Heart left ventricle (tissue), 16 donors: ENCODE measurements around the gene FLG. TPM values are rescaled to one million over a fixed set of nuclear protein-coding genes. Genes with fewer than 3 reads are reported as not detected.

Source experiments
- ATAC-seq, 4 donors: fragments of 200-7000 bp; cut with Tn5 transposase; one replicate each; pipeline ENCODE4 v1.9.1; 2020 to 2022; ENCODE audit warnings: moderate library complexity in 4 of 4, mild to moderate bottlenecking in 3 of 4, moderate number of reproducible peaks in 1 of 4
- DNase-seq, 5 donors: peaks; one replicate each; pipeline ENCODE4 v3.0.0-alpha.2; 2020
- H3K27ac ChIP-seq, 12 donors: fragments of 200-600 bp; sonication (generic) in 4 of 12; one replicate each; pipeline versions ENCODE4 v1.5.0 to v1.8.0; 2016 to 2022; ENCODE audit warnings: mild to moderate bottlenecking in 2 of 12
- H3K27me3 ChIP-seq, 9 donors: fragments of 200-600 bp; sonication (generic) in 2 of 9; one replicate each; pipeline versions ENCODE4 v1.5.1 to v1.8.0; 2016 to 2022; ENCODE audit warnings: mild to moderate bottlenecking in 3 of 9
- H3K36me3 ChIP-seq, 9 donors: fragments of 200-600 bp; sonication (generic) in 2 of 9; one replicate each; pipeline versions ENCODE4 v1.5.0 to v1.8.0; 2018 to 2022; ENCODE audit warnings: mild to moderate bottlenecking in 2 of 9
- H3K4me1 ChIP-seq, 12 donors: fragments of 200-600 bp; sonication (generic) in 4 of 12; one replicate each; pipeline versions ENCODE4 v1.5.0 to v1.8.0; 2016 to 2022; ENCODE audit warnings: mild to moderate bottlenecking in 3 of 12
- H3K4me3 ChIP-seq, 12 donors: fragments of 200-600 bp; sonication (generic) in 4 of 12; one replicate each; pipeline versions ENCODE4 v1.5.0 to v1.8.0; 2017 to 2022; ENCODE audit warnings: mild to moderate bottlenecking in 9 of 12, moderate library complexity in 4 of 12
- H3K9me3 ChIP-seq, 12 donors: fragments of 200-600 bp; sonication (generic) in 4 of 12; one replicate each; pipeline versions ENCODE4 v1.5.0 to v1.8.0; 2016 to 2022; ENCODE audit warnings: mild to moderate bottlenecking in 1 of 12
- POLR2A ChIP-seq, 2 donors: fragments of 450-650 bp; IDR thresholded peaks; one replicate each; pipeline ENCODE4 v1.6.1; 2017; ENCODE audit warnings: antibody characterized with exemption in 2 of 2, mild to moderate bottlenecking in 2 of 2, moderate library complexity in 2 of 2
- WGBS, 4 donors: extraction: QIAGEN DNeasy Blood & Tissue Kit in 2 of 4; methylation state at CpG; one replicate each; pipeline versions ENCODE4 v1.1.5 to v1.1.7; 2013 to 2018; 5-methylcytosine and 5-hydroxymethylcytosine counted together
- intact Hi-C, 10 donors: fragments of 100-400 bp; cut with DNase I; formaldehyde crosslinking; loops; one replicate each; pipeline versions ENCODE4 v1.11.1 to v1.14.2; 2022
- polyA plus RNA-seq, 2 donors: library from polyadenylated mRNA; stranded (reverse); fragments of 200-250 nt; gene quantifications; one replicate each; pipeline ENCODE4 v1.2.3, GENCODE V29; 2013
- total RNA-seq, 9 donors: library from RNA; depleted of rRNA in 2 of 9; stranded (reverse); fragments of >200 nt in 2 of 9; fragmentation: NEBNext Ultra II Directional in 3 of 9; extraction: Animal tissue kit (Norgen Biotek cat#: 25700) in 3 of 9; gene quantifications; one replicate each; pipeline versions ENCODE4 v1.1.0 to v1.2.4, GENCODE V29; 2016 to 2023
- TF ChIP-seq, protein P1 (sequence below), 12 donors: fragments of 200-600 bp; sonication (generic) in 4 of 12; IDR thresholded peaks; one replicate each; pipeline versions ENCODE4 v1.5.0 to v1.8.0; 2018 to 2022; ENCODE audit warnings: antibody characterized with exemption in 12 of 12, mild to moderate bottlenecking in 5 of 12
- donor health status: ischemic (EF 13 %, LVEDD 7.1; RV severe dilation, severe dysfunction).
- donor health status: healthy with polysubstance abuse.
- donor health status: DM: no; HTN: yes; CAD: no.
- donor health status: DM: no; HTN: no; CAD: no.
- donor health status: ischemic (EF 25% LVEDD 6.9; RV normal size, moderate dysfunction).
- donor health status: ischemic (EF 25% LVEDD 5.7; RV mildly dilated, moderate dysfunction).
- donor health status: healthy.
- donor health status: DM: yes; HTN: yes; CAD: no.
- donor health status: ischemic (EF 35%, LVEDD 5.7; RV mildly dilated, moderate dysfunction).
- donor health status: nonischemic (EF 11% LVEDD 7.7; RV severe dilation, severe dysfunction).
- donor health status: DM: yes; HTN: yes; CAD: no.
- donor health status: PGD.
- donor health status: ischemic (EF 29% LVEDD 5.4; RV normal size, mild dysfunction).
- donor health status: nonischemic (EF 23%, LVEDD 6.1; RV moderate dilation, normal function).

FLG gene
- total and polyA plus RNA-seq, 11 donors: under 0.01 to 0.04 (median 0.01) TPM; not detected in 8

DNA sequence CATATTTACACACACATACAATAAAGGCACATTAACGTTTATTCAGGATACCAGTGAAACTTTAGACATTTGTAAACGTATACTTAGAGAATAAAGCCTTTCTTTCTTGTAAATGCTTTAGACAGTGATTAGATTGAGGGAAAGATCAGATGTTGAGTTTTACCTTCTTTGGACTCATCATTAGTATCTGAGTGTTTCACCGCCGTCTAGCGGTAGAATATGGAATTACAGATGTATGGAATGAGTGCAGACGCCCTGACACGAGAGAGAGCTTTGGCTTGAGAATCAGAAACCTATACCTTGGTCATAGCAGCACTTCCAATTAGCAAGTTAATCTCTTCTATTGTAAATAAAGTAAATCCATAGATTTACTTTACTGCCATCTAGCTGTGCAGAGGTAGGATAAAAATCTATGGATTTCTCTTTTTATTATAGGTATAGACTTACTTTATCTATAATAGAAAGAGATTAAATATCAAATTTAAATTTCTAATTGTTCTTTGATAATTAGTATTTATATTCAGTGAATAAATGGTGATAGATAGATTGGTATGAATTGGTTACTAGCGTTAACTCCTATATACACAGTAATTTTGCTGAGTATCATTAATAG lies 22.2 kb upstream of the FLG start:
- TF ChIP-seq POLR2A (IDR thresholded peaks at IDR 0.05): no peak
- TF ChIP-seq, protein P1, sequence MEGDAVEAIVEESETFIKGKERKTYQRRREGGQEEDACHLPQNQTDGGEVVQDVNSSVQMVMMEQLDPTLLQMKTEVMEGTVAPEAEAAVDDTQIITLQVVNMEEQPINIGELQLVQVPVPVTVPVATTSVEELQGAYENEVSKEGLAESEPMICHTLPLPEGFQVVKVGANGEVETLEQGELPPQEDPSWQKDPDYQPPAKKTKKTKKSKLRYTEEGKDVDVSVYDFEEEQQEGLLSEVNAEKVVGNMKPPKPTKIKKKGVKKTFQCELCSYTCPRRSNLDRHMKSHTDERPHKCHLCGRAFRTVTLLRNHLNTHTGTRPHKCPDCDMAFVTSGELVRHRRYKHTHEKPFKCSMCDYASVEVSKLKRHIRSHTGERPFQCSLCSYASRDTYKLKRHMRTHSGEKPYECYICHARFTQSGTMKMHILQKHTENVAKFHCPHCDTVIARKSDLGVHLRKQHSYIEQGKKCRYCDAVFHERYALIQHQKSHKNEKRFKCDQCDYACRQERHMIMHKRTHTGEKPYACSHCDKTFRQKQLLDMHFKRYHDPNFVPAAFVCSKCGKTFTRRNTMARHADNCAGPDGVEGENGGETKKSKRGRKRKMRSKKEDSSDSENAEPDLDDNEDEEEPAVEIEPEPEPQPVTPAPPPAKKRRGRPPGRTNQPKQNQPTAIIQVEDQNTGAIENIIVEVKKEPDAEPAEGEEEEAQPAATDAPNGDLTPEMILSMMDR (IDR thresholded peaks at IDR 0.05): peak; percentile 64 to 91 (median 74)
- intact Hi-C loops: loop anchor here in 4 of 10 donors (2.0 to 10.0 kb wide), 5 partner anchors 110 to 292 kb away; no protein-coding TSS in a partner anchor
- no peak for ATAC-seq
- DNase-seq: peak in 1 of 5 donors; percentile 8
- no peak overlapping the region for H3K27ac ChIP-seq
- H3K9me3 ChIP-seq: no peaks in the 10 kb centered on the region
- H3K27me3 ChIP-seq: no peaks in the 10 kb centered on the region
- no peak overlapping the region for H3K4me3 ChIP-seq
- H3K36me3 ChIP-seq: no peaks in the 10 kb centered on the region
- WGBS, 4 donors: 7 to 26% (median 12%) methylated on average over 8 of the region's 8 CpGs
- no peaks in the 10 kb centered on the region for H3K4me1 ChIP-seq

DNA sequence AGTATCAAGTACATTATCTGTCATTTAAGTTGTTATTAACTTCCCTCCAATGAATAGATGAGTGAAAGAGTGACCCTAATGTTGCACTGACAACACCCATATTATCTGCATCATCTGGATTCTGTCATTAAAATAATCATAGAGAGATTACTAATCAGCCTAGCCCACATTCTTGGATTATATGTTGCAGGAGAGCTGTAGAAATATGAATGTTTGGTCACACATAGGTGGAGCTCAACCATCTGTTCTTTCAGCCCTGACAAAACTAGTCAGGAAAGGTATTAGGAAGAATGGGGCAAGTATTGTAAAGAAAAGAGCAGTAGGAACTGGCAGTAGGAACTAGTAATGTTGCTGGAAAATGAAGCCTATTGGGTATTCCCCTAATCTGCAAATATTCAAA lies 19.4 kb upstream of the FLG start:
- Histone ChIP-seq H3K36me3 (no peaks in the 10 kb centered on the region), H3K9me3 (no peaks in the 10 kb centered on the region), H3K27me3 (no peaks in the 10 kb centered on the region), H3K27ac (no peak overlapping the region), H3K4me1 (no peaks in the 10 kb centered on the region), H3K4me3 (no peak overlapping the region)
- intact Hi-C loops: loop anchor here in 3 of 10 donors (10.0 kb wide), 3 partner anchors 150 to 290 kb away; no protein-coding TSS in a partner anchor
- TF ChIP-seq, protein P1 (IDR thresholded peaks at IDR 0.05): no peak
- TF ChIP-seq POLR2A (IDR thresholded peaks at IDR 0.05): no peak
- ATAC-seq: no peak
- DNase-seq: no peak

DNA sequence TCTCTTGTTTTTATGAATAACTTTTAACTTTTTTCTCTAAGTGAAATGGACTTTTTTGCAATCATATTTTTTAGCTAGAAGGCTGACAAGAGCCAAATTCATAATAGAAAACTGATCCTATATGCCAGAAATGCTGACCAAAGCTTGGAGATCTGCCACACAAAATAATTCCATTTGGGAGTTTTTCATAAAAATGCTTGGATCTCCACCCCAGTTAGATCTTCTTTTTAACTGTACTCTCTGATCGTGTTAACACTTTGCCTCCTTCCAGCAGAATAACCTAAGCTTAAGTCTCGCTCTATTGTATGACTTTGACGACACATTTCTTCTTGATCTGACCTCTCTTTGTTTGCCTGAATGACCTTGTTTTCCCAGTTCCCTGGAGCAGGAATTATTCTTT lies 18.0 kb upstream of the FLG start:
- Histone ChIP-seq H3K4me3 (no peak overlapping the region), H3K36me3 (no peaks in the 10 kb centered on the region), H3K9me3 (no peaks in the 10 kb centered on the region), H3K4me1 (no peaks in the 10 kb centered on the region), H3K27ac (no peak overlapping the region), H3K27me3 (no peaks in the 10 kb centered on the region)
- TF ChIP-seq, protein P1 (IDR thresholded peaks at IDR 0.05): no peak
- TF ChIP-seq POLR2A (IDR thresholded peaks at IDR 0.05): no peak
- no peak for DNase-seq
- intact Hi-C loops: loop anchor here in 3 of 10 donors (10.0 kb wide), 3 partner anchors 148 to 288 kb away; no protein-coding TSS in a partner anchor
- 50 to 58% (median 57%) methylated on average over 3 of the region's 3 CpGs for WGBS, 4 donors
- no peak for ATAC-seq

DNA sequence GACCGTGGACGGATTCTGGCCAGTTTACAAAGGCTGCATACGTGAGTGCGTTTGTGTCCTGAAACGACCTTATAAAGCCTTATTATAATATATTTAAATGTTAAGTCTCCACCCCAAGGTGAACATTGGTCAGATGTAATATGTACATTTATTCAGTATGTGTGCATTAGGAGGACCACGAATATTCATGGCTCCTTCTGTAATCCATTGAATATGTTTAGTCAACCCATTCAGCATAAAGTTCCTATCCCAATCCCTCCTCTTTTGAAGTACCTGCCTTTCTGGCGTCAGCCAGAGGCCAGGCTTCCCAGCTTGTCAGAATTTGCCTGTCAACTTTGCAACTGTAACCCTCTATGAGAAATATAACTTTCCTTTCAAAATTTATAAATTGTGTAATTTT lies 10.4 kb upstream of the FLG start:
- Histone ChIP-seq H3K27ac (no peak overlapping the region), H3K4me3 (no peak overlapping the region), H3K36me3 (no peaks in the 10 kb centered on the region), H3K4me1 (no peaks in the 10 kb centered on the region), H3K9me3 (no peaks in the 10 kb centered on the region), H3K27me3 (no peaks in the 10 kb centered on the region)
- no peak for ATAC-seq
- 54 to 77% (median 60%) methylated on average over 7 of the region's 7 CpGs for WGBS, 4 donors
- TF ChIP-seq POLR2A (IDR thresholded peaks at IDR 0.05): no peak
- TF ChIP-seq, protein P1 (IDR thresholded peaks at IDR 0.05): no peak
- DNase-seq: no peak
- intact Hi-C loops: no loop called here
